SJSA1 (cell line): ENCODE results near the gene AKT1S1. TPM values are rescaled to one million over a fixed set of nuclear protein-coding genes. Genes with fewer than 3 reads are reported as not detected.

Source experiments
- DNase-seq, 2 experiments: peaks; one replicate each; pipeline ENCODE4 v3.0.0-alpha.2; 2015 to 2020; ENCODE audit warnings: low spot score in 2 of 2, low read depth in 1 of 2
- H3K27ac ChIP-seq: fragments of 250-450 bp; sonication (Bioruptor Pico); 2 replicates; pipeline ENCODE4 v1.5.1; 2020; ENCODE audit warnings: mild to moderate bottlenecking, moderate library complexity
- H3K27me3 ChIP-seq: fragments of 250-450 bp; sonication (Bioruptor Pico); replicated peaks from 2 replicates; pipeline ENCODE4 v1.5.1; 2020; ENCODE audit warnings: mild to moderate bottlenecking, moderate library complexity
- H3K36me3 ChIP-seq: fragments of 250-450 bp; sonication (Bioruptor Pico); 2 replicates; pipeline ENCODE4 v1.5.1; 2020; ENCODE audit warnings: mild to moderate bottlenecking
- H3K4me1 ChIP-seq: fragments of 250-450 bp; sonication (Bioruptor Pico); replicated peaks from 2 replicates; pipeline ENCODE4 v1.6.1; 2021; ENCODE audit warnings: mild to moderate bottlenecking
- H3K4me3 ChIP-seq: fragments of 250-450 bp; sonication (Bioruptor Pico); 2 replicates; pipeline ENCODE4 v1.5.1; 2020; ENCODE audit warnings: mild to moderate bottlenecking
- H3K9me3 ChIP-seq: fragments of 250-450 bp; sonication (Bioruptor Pico); replicated peaks from 2 replicates; pipeline ENCODE4 v1.5.1; 2020; ENCODE audit warnings: mild to moderate bottlenecking
- total RNA-seq: library from RNA; depleted of rRNA; stranded (reverse); fragments of >200 nt; shearing (Covaris generic); gene quantifications from 2 replicates; pipeline ENCODE4 v1.2.3, GENCODE V29; 2014

Gene AKT1S1
- total RNA-seq, 1 experiment from 2014 or later, result 8.8 TPM

- Histone ChIP-seq H3K27ac (no peak overlapping the region), H3K4me3 (no peak overlapping the region), H3K4me1 (peaks cover 8% of the 10 kb centered on the region), H3K27me3 (no peaks in the 10 kb centered on the region), H3K36me3 (peaks cover 51% of the 10 kb centered on the region), H3K9me3 (peaks cover 7% of the 10 kb centered on the region; the same call in 1 of the 2 replicates)
- DNase-seq, result no peak
Observed at GRCh38 chr19:49882643-49883042, 5.5 kb upstream of the AKT1S1 start.

GRCh38 chr19:49881672-49882394, 4.7 kb upstream of the AKT1S1 start:
- peaks cover 51% of the 10 kb centered on the region for H3K36me3 ChIP-seq
- peaks cover 7% of the 10 kb centered on the region; the same call in 1 of the 2 replicates for H3K9me3 ChIP-seq
- no peak for DNase-seq

GRCh38 chr19:49881186-49881585, 4.0 kb upstream of the AKT1S1 start:
- Histone ChIP-seq H3K27me3 (no peaks in the 10 kb centered on the region), H3K36me3 (peaks cover 53% of the 10 kb centered on the region), H3K27ac (no peak overlapping the region), H3K9me3 (peaks cover 7% of the 10 kb centered on the region; the same call in 1 of the 2 replicates), H3K4me1 (peaks cover 8% of the 10 kb centered on the region), H3K4me3 (no peak overlapping the region)
- DNase-seq, result no peak

More at GRCh38 chr19:49881672-49882394, 4.7 kb upstream of the AKT1S1 start:
- peaks cover 8% of the 10 kb centered on the region for H3K4me1 ChIP-seq
- no peak overlapping the region for H3K4me3 ChIP-seq
- H3K27ac ChIP-seq, result no peak overlapping the region
- no peaks in the 10 kb centered on the region for H3K27me3 ChIP-seq

GRCh38 chr19:49880162-49880869, 3.2 kb upstream of the AKT1S1 start:
- Histone ChIP-seq H3K36me3 (peaks cover 54% of the 10 kb centered on the region), H3K4me3 (no peak overlapping the region), H3K27ac (no peak overlapping the region), H3K4me1 (peaks cover 14% of the 10 kb centered on the region), H3K9me3 (peaks cover 7% of the 10 kb centered on the region; the same call in 1 of the 2 replicates), H3K27me3 (no peaks in the 10 kb centered on the region)
- no peak for DNase-seq

- Histone ChIP-seq H3K27me3 (no peaks in the 10 kb centered on the region), H3K4me1 (peaks cover 15% of the 10 kb centered on the region), H3K36me3 (peaks cover 53% of the 10 kb centered on the region), H3K4me3 (no peak overlapping the region), H3K27ac (no peak overlapping the region), H3K9me3 (peaks cover 7% of the 10 kb centered on the region; the same call in 1 of the 2 replicates)
- no peak for DNase-seq
Observed at GRCh38 chr19:49879243-49879963, 2.2 kb upstream of the AKT1S1 start.

GRCh38 chr19:49878744-49879070, 1.6 kb upstream of the AKT1S1 start:
- Histone ChIP-seq H3K4me3 (peak overlapping the region; percentile 83; the same call in 1 of the 2 replicates), H3K4me1 (peaks cover 15% of the 10 kb centered on the region), H3K36me3 (peaks cover 46% of the 10 kb centered on the region), H3K27ac (no peak overlapping the region), H3K27me3 (no peaks in the 10 kb centered on the region), H3K9me3 (peaks cover 7% of the 10 kb centered on the region; the same call in 1 of the 2 replicates)
- no peak for DNase-seq

GRCh38 chr19:49877879-49878743, 956 bp upstream of the AKT1S1 start:
- peaks cover 5% of the 10 kb centered on the region; the same call in 1 of the 2 replicates for H3K9me3 ChIP-seq
- H3K27ac ChIP-seq, result peak overlapping the region; percentile 95
- DNase-seq, result peak; percentile 98
- no peaks in the 10 kb centered on the region for H3K27me3 ChIP-seq
- H3K4me3 ChIP-seq, result peak overlapping the region; percentile 83
- H3K36me3 ChIP-seq, result peaks cover 40% of the 10 kb centered on the region
- peaks cover 15% of the 10 kb centered on the region for H3K4me1 ChIP-seq

GRCh38 chr19:49876422-49877019, 634 bp downstream of the AKT1S1 start:
- peak overlapping the region; percentile 83 for H3K4me3 ChIP-seq
- H3K36me3 ChIP-seq, result peaks cover 24% of the 10 kb centered on the region
- H3K27me3 ChIP-seq, result no peaks in the 10 kb centered on the region

GRCh38 chr19:49875857-49876421, 1.2 kb downstream of the AKT1S1 start:
- Histone ChIP-seq H3K4me3 (peak overlapping the region; percentile 83), H3K36me3 (peaks cover 25% of the 10 kb centered on the region), H3K27ac (peak overlapping the region; percentile 95), H3K9me3 (no peaks in the 10 kb centered on the region), H3K27me3 (no peaks in the 10 kb centered on the region), H3K4me1 (peaks cover 15% of the 10 kb centered on the region)
- peak in 1 of 2 experiments; percentile 63 for DNase-seq

More at GRCh38 chr19:49876422-49877019, 634 bp downstream of the AKT1S1 start:
- peak overlapping the region; percentile 95 for H3K27ac ChIP-seq
- H3K4me1 ChIP-seq, result peaks cover 15% of the 10 kb centered on the region
- no peaks in the 10 kb centered on the region for H3K9me3 ChIP-seq
- DNase-seq, result peak; percentile 98 to 100

- peak overlapping the region; percentile 83; the same call in 1 of the 2 replicates for H3K4me3 ChIP-seq
- H3K36me3 ChIP-seq, result peaks cover 23% of the 10 kb centered on the region
- no peaks in the 10 kb centered on the region for H3K27me3 ChIP-seq
- peaks cover 18% of the 10 kb centered on the region for H3K4me1 ChIP-seq
- no peaks in the 10 kb centered on the region for H3K9me3 ChIP-seq
- H3K27ac ChIP-seq, result no peak overlapping the region
- DNase-seq, result no peak
Observed at GRCh38 chr19:49875177-49875576, 2.0 kb downstream of the AKT1S1 start.

GRCh38 chr19:49874503-49875157, 2.5 kb downstream of the AKT1S1 start:
- DNase-seq, result no peak
- Histone ChIP-seq H3K36me3 (peaks cover 21% of the 10 kb centered on the region), H3K4me1 (peaks cover 23% of the 10 kb centered on the region), H3K27me3 (no peaks in the 10 kb centered on the region), H3K4me3 (no peak overlapping the region), H3K9me3 (no peaks in the 10 kb centered on the region), H3K27ac (no peak overlapping the region)

GRCh38 chr19:49873834-49874233, 3.3 kb downstream of the AKT1S1 start:
- Histone ChIP-seq H3K4me3 (no peak overlapping the region), H3K27me3 (no peaks in the 10 kb centered on the region), H3K4me1 (peaks cover 27% of the 10 kb centered on the region), H3K36me3 (peaks cover 17% of the 10 kb centered on the region), H3K27ac (no peak overlapping the region), H3K9me3 (no peaks in the 10 kb centered on the region)
- no peak for DNase-seq
